Natural killer cell (primary cell): Measurements from ENCODE around the gene KRT81. TPM values are rescaled to one million over a fixed set of nuclear protein-coding genes. Genes with fewer than 3 reads are reported as not detected.

Experiments used
- ATAC-seq, 3 donors: fragments of 150-1000 bp in 2 of 3; fragments of 200-7000 bp in 1 of 3; cut with Tn5 transposase; 1 replicate in 1 of 3; 2 replicates in 2 of 3; pipeline ENCODE4 v1.10.0; 2021; ENCODE audit warnings: mild to moderate bottlenecking in 2 of 3, moderate library complexity in 2 of 3
- DNase-seq, 2 donors: peaks; one replicate each; pipeline versions ENCODE4 v3.0.0 to v3.0.0-alpha.2; 2013 to 2021; ENCODE audit warnings: mixed read lengths in 1 of 2
- H3K27ac ChIP-seq: one replicate; pipeline ENCODE4 v1.5.1; 2013; ENCODE audit warnings: mild to moderate bottlenecking, low read length
- H3K27me3 ChIP-seq: one replicate; pipeline ENCODE4 v1.6.1; 2013; ENCODE audit warnings: low read length; ENCODE audit not compliant: control insufficient read depth, insufficient read depth
- H3K36me3 ChIP-seq: one replicate; pipeline ENCODE4 v1.6.1; 2013; ENCODE audit warnings: low read length; ENCODE audit not compliant: control insufficient read depth, insufficient read depth
- H3K4me1 ChIP-seq: one replicate; pipeline ENCODE4 v1.6.1; 2013; ENCODE audit warnings: low read length; ENCODE audit not compliant: control insufficient read depth, insufficient read depth
- H3K4me3 ChIP-seq: one replicate; pipeline ENCODE4 v1.5.1; 2013; ENCODE audit warnings: low read length
- H3K9me3 ChIP-seq: one replicate; pipeline ENCODE4 v1.6.1; 2013; ENCODE audit warnings: low read length; ENCODE audit not compliant: control insufficient read depth, insufficient read depth
- H3K27ac Mint-ChIP-seq, 2 donors: one replicate each; pipeline ENCODE4 v1.8.0; 2022; ENCODE audit warnings: mild to moderate bottlenecking in 2 of 2, mixed read lengths in 2 of 2, moderate library complexity in 1 of 2
- H3K27me3 Mint-ChIP-seq, 2 donors: one replicate each; pipeline ENCODE4 v1.8.0; 2022; ENCODE audit warnings: low read depth in 2 of 2, mixed read lengths in 2 of 2
- H3K36me3 Mint-ChIP-seq: one replicate; pipeline ENCODE4 v1.8.0; 2022; ENCODE audit warnings: mixed read lengths
- H3K4me1 Mint-ChIP-seq, 2 donors: one replicate each; pipeline ENCODE4 v1.8.0; 2022; ENCODE audit warnings: mixed read lengths in 2 of 2
- H3K4me3 Mint-ChIP-seq: one replicate; pipeline ENCODE4 v1.8.0; 2022; ENCODE audit warnings: mild to moderate bottlenecking, moderate library complexity, mixed read lengths
- H3K9me3 Mint-ChIP-seq, 2 donors: one replicate each; pipeline ENCODE4 v1.8.0; 2022; ENCODE audit warnings: mixed read lengths in 2 of 2
- WGBS: methylation state at CpG from one replicate; pipeline ENCODE4 v1.1.7; 2013; ENCODE audit warnings: missing lambda C conversion rate; ENCODE audit not compliant: insufficient coverage; 5-methylcytosine and 5-hydroxymethylcytosine counted together
- intact Hi-C: fragments of 100-400 bp; cut with micrococcal nuclease; formaldehyde crosslinking; loops from one replicate; pipeline ENCODE4 v1.14.2; 2022
- total RNA-seq, 4 donors: library from RNA; stranded (reverse); fragments of 120-200 nt in 1 of 4; gene quantifications; one replicate each; pipeline versions ENCODE4 v1.2.3 to v1.2.4, GENCODE V29; 2013 to 2022
- TF ChIP-seq, protein P1 (sequence below): fragments of 200-600 bp; IDR thresholded peaks from one replicate; pipeline ENCODE4 v1.8.0; 2022; ENCODE audit warnings: antibody characterized with exemption

The KRT81 gene
- total RNA-seq, 3 donors from 2014 or later (not counting 1 experiment from before 2014, with no cell fraction given) = 0.28 to 1.4 (median 1.3) TPM

DNA sequence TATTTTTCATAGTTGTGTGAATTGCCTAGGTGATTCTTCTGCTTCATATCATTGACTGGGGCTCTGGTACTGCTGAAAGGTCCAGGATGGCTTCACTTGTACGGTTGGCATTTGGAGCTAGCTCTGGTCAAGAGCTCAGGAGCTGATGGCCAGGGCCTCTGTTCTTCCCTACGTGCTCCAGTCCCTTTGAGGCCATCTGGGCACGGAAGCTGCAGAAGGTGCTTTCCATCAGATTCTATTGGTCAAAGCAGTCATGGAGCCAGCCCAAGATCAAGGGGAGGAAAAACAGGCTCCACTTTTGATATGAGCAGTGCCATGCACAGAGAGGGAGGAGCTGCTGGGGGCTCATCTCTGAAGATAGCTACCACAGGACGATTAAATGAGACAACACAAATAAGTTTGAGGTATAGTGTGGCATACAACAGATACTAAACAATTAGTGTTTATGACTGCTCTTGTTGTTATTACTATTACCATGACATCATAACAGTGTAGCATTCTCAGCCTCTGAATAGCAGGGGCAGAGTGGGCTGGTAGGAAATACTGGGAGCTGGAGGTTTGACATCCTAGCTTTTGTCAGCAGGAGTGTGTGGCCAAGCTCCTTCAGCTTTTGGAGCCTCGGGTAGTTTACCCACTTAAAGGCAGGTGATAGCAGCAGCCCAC is 19.4 kb upstream of the KRT81 start:
- Mint-ChIP-seq H3K27ac (no peak overlapping the region), H3K27me3 (peaks cover 11 to 58% of the 10 kb centered on the region in 2 donors), H3K9me3 (no peaks in the 10 kb centered on the region), H3K36me3 (no peaks in the 10 kb centered on the region), H3K4me1 (peaks cover 34 to 48% of the 10 kb centered on the region in 2 donors), H3K4me3 (no peak overlapping the region)
- ATAC-seq (no peak), DNase-seq (no peak)
- Histone ChIP-seq H3K4me3 (no peak overlapping the region), H3K36me3 (no peaks in the 10 kb centered on the region), H3K27ac (no peak overlapping the region), H3K4me1 (peaks cover 22% of the 10 kb centered on the region), H3K9me3 (no peaks in the 10 kb centered on the region), H3K27me3 (peaks cover 24% of the 10 kb centered on the region)
- WGBS = 82% methylated on average over 4 of the region's 5 CpGs
- TF ChIP-seq, protein P1, sequence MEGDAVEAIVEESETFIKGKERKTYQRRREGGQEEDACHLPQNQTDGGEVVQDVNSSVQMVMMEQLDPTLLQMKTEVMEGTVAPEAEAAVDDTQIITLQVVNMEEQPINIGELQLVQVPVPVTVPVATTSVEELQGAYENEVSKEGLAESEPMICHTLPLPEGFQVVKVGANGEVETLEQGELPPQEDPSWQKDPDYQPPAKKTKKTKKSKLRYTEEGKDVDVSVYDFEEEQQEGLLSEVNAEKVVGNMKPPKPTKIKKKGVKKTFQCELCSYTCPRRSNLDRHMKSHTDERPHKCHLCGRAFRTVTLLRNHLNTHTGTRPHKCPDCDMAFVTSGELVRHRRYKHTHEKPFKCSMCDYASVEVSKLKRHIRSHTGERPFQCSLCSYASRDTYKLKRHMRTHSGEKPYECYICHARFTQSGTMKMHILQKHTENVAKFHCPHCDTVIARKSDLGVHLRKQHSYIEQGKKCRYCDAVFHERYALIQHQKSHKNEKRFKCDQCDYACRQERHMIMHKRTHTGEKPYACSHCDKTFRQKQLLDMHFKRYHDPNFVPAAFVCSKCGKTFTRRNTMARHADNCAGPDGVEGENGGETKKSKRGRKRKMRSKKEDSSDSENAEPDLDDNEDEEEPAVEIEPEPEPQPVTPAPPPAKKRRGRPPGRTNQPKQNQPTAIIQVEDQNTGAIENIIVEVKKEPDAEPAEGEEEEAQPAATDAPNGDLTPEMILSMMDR = no peak
- intact Hi-C loops = no loop called here

DNA sequence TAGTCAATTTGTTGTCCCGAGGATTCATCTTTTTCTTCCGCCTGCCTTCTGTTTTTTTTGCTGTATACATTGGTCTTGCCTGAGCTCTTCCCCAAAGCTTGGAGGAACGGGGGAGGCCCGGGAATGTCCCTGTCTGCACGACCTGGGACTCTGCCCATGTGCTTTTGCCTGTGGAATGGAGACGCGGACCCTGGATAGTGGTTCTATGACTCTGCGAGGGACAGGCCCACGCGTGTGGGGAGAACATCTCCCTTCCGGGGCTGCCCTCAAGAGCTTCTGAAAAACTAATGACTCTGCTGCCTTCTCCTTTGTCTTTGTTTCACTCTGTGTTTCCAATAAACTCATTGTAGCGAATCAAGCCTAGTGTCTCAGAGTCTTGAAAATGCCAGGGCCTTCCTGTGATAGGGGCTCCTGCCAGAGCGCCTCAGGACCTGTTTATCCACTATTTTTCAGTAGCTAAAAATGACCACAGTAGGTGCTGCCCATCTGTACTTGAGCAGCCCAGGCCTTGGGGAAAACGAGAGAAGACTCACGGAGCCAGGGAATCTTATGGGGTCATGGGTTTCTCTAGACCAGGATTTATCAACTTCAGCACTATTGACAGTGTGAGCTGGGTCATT is 17.6 kb upstream of the KRT81 start:
- WGBS = 63% methylated on average over 15 of the region's 15 CpGs
- peak overlapping the region; percentile 19 for H3K4me3 ChIP-seq
- H3K36me3 ChIP-seq = no peaks in the 10 kb centered on the region
- H3K9me3 ChIP-seq = no peaks in the 10 kb centered on the region
- no peak overlapping the region for H3K27ac ChIP-seq
- peaks cover 37% of the 10 kb centered on the region for H3K4me1 ChIP-seq
- ATAC-seq (no peak), DNase-seq (no peak)
- intact Hi-C loops = loop anchor here (2.0 to 10.0 kb wide), 2 partner anchors 18 to 46 kb away; no protein-coding TSS in a partner anchor
- TF ChIP-seq, protein P1 = no peak
- Mint-ChIP-seq H3K4me3 (peak overlapping the region; percentile 87), H3K27me3 (peaks cover 11 to 62% of the 10 kb centered on the region in 2 donors), H3K27ac (peak overlapping the region; percentile 82 to 85), H3K4me1 (peaks cover 51 to 56% of the 10 kb centered on the region in 2 donors), H3K9me3 (no peaks in the 10 kb centered on the region), H3K36me3 (no peaks in the 10 kb centered on the region)
- H3K27me3 ChIP-seq = peaks cover 24% of the 10 kb centered on the region

DNA sequence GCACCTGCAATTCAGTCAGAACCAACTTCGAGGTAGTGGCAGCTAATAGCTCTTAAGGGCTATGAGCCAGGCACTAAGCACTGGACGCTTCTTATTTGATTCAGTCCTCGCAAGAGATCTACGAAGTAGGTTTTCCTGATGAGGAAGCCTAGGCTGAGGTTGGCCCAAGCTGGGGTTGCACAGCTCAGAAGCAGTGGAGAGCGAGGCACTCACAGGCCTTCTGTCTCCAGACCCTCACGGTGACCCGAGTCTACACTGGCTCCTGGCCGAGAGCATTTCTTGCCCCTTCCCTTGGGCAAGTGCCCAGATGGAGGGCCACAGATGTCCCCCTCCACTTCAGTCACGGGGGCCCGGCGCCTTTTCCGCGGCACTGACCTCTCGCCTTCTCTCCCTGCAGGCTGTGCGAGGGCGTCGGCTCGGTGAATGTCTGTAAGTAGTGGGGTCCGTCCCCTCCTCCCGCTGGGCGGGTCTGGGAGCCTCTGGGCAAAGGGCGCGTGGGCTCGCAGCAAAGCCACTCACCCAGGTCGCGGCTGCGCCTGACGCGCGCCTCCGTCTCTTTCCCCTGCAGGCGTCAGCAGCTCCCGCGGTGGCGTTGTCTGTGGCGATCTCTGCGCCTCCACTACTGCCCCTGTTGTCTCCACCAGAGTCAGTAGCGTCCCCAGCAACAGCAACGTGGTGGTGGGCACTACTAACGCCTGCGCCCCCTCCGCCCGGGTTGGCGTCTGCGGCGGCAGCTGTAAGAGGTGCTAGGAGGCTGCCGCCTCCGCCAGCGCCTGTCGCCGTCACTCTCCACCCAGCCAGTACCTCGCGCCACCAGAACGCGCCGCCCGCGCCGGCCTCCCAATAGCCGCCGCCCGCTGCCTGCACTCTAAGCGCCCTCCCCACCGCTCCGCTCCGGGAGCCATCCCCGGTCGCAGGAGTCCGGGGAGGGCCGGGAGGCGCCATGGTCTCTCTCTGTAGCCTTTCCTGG is 16.8 kb upstream of the KRT81 start:
- intact Hi-C loops = loop anchor here (2.0 to 10.0 kb wide), 2 partner anchors 19 to 47 kb away; no protein-coding TSS in a partner anchor
- peak overlapping the region; percentile 87 for H3K4me3 Mint-ChIP-seq
- H3K9me3 ChIP-seq = no peaks in the 10 kb centered on the region
- peaks cover 37% of the 10 kb centered on the region for H3K4me1 ChIP-seq
- H3K27me3 Mint-ChIP-seq = peaks cover 10 to 60% of the 10 kb centered on the region in 2 donors
- H3K4me3 ChIP-seq = peak overlapping the region; percentile 19
- peaks cover 51 to 56% of the 10 kb centered on the region in 2 donors for H3K4me1 Mint-ChIP-seq
- peaks cover 24% of the 10 kb centered on the region for H3K27me3 ChIP-seq
- no peak overlapping the region for H3K27ac ChIP-seq
- peak overlapping the region; percentile 82 to 85 for H3K27ac Mint-ChIP-seq
- TF ChIP-seq, protein P1 = peak; percentile 20
- H3K36me3 Mint-ChIP-seq = no peaks in the 10 kb centered on the region
- ATAC-seq = peak; percentile 81 to 86 (median 83)
- H3K36me3 ChIP-seq = no peaks in the 10 kb centered on the region
- H3K9me3 Mint-ChIP-seq = no peaks in the 10 kb centered on the region
- 9% methylated on average over 71 of the region's 71 CpGs for WGBS
- peak; percentile 50 to 71 for DNase-seq
